Anterior cingulate cortex (tissue), 58 donors: ENCODE measurements around the gene RGPD4.
"Not testable (repeated sequence)": the region's sequence is repeated elsewhere in the genome, so short reads cannot be mapped to it uniquely, and the experiment has no call there.

Experiments used
- DNase-seq, 58 donors: peaks; one replicate each; lab custom pipeline; 2025; lab: John Stamatoyannopoulos, UW

RGPD4 gene

DNA sequence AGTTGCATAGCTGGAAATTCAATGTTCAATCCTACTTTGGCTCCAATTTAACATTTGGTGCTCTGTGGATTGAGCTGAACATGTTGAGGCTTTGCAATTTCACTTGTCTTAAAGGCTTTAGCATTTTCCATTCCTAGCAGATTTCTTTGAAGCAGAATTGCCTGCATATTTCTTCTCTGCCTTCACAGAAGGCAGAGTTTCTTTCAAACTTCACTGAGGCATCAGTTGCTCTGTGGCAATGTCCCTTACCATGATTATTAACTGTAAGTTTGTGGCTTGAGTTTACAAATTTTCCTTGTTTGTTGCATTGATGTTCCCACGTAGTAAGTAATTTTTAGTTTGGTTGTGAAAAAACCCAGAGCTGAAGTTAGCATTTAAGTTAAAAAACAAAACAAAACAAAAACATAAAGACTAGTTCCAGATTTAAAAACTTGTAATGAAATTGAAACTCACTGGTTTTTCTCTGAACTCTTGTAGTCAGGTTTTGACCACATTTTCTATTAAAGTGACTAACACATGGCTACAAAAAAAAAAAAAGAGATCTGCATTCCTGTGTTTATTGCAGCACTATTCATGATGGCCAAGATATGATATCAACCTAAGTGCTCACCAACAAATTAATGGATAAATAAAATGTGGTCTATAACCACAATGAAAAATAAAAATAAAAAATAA lies 90.1 kb downstream of the RGPD4 start:
- DNase-seq = not testable (repeated sequence)

DNA sequence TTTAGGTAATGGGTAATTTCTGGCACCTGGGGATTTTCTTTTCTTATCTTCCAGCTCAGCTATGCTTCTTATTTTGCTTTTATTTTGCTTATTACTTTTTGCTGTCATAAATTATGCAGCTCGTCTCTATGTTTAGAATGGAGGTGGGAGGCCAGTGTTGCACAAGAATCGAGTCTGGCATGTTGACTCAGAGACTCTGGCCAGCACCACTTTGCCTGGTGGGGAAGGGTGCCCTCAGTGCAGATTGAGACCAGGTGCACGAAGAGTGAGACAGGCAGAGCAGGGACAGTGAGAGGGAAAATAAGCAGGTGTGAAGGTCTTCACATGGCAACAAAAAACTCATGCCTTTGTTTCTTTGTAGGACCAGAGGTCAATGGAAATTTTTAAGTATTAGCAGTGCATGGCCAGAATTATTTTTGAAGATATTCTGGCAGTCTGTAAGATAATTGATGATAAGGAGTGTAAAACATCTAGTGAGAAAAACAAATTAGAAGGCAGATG lies 100.4 kb downstream of the RGPD4 start:
- no peak for DNase-seq

DNA sequence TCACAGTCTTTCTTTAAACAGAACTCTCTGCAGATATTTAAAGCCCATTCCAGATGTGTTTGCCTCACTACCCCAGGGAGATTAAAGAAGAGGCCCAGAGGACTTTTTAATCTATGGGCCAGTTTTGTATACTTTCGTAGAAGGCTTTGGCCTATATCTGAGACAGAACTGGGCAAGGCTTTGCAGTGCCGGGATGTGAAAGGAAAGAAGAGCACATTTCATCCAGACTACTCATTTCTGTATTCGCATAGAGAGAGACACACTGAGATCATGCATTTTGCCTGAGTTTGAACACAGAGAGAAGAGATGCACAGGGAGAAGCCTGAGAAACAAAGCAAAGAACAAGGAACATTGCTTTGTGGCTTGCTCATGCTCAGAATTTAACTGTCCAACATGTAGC lies 104.7 kb downstream of the RGPD4 start:
- no peak for DNase-seq

DNA sequence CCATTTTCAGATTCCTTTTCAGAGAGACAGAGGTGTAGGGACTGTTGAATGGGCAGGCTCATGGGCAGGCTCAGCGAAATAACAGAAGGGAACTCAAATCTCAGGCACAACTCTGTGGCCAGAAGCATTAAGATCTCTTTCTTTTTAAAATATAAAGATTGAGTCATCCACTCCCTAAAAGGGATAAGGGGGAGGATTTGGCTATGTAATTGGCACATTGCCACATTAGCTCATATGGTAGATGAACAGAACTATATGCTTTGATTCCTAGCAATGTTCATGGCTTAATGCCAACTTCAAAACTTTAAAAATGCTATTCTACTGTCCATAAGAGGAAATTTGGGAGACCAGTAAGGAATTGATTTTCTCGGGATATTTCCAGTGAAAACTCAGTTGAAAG lies 105.8 kb downstream of the RGPD4 start:
- peak in 1 of 58 donors; percentile 14 for DNase-seq

DNA sequence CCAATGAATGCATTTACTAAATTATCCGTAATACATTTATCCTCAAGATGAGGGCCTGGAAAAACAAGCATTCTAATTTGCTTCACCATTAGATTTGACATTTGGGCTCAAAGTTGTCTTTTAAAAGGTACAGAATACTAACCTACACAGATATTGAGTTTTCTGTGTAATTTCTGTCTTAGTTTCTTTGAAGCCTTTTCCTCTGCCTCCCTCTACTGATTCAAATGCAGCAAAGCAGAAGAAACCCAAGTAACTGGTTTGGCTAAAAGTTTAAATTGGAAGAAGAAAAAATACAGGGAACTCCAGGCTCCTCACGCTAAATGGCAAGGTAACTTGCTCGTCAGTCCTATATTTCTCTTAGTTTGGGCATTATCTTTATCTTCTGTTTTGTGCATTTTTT lies 106.3 kb downstream of the RGPD4 start:
- DNase-seq = peak in 1 of 58 donors; percentile 10

DNA sequence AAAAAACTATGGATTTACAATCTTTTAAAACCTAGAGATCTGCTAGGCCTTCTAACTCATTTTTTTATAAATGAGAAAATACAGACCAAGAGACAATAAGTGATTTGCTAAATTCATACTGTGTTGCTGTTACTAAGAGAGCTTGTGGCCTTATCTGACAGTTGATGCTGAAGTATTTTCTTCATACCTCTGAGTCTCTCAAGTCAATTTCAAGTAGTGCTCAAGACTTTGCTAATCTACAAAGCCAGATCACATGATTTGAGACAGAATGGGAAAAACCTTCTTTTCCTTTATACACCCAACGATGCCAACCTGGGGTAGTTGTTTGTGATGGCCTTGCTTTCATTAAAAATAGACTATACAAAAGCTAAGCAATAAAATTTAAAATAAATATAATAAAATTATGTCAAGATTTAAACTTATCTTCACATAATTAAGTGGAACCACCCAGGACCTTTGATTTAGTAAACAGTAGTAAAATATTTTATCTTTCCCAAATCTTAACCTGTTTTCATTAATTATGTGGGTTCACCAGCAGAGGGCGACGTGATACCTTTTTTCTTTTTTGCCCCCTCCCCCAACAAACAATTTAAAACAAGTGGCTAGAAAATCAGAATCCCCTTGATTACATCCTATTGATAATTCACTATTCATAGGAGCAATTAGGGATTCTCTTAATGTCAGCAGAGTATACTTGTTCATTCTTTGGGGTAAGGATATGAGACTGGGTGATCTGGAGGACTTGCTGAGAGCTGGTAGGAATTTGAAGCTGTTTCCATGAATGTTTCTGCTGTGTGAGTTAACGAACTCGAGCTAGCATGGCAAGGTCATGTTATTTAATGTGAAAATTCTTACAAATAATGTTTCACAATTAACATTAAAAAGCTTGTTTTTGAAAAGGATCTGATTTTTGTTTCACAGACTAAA lies 110.0 kb downstream of the RGPD4 start:
- peak in 4 of 58 donors; percentile 1 to 11 (median 3) for DNase-seq
